HS-27A (cell line): Measurements from ENCODE around the gene PARD3B.

Experiments used
- DNase-seq: peaks from one replicate; pipeline ENCODE4 v3.0.0-alpha.2; 2012; ENCODE audit warnings: low read depth, missing footprints

The PARD3B gene

DNA sequence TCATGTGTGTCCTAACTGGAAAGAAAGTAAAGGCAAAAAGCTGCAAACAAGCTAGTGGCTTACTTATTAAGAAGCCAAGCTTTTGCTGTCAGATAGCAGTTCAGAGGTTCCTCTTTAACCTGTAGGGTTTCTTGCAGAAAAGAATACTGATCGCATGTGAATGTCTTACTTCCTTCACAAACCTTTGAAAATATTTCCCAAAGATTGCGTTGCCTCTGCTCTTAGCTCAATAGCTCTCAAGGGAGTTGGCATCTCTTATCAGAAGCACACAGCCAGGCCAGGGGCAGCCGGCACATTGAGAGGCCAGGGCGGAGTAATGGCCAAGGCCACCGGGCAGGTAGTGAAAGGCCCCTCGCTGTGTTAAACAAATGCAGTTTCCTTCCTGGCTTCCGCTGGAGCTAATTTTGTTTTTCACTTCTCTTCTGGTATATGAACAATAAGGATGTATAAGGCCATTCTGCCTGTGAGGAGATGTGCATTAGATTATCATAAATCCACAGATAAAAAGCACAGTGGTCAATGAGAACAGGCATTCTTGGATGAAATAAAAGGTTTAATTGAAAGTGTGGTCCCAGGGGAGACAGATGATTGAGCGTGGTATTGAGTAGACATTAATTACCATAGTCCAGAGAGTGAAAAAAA lies 594.7 kb downstream of the PARD3B start:
- DNase-seq: no peak

DNA sequence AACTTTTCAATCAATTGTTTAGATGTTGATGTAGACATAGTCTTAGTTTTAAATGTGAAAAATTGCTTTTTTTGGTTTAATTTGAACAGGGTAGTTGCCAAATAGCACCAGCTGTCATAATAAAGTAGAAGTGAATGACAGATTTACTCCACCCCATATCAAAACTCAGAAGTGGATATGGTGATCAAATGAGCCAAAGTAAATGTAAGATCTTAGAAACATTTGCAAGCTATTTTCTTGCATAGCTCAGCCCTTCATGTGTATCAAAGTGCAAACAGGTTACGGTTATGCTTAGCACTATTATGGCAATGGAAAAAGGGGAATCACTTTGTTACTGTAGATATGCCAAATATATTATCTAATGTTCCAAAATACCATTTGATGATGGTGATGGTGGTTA lies 596.1 kb downstream of the PARD3B start:
- DNase-seq: no peak

DNA sequence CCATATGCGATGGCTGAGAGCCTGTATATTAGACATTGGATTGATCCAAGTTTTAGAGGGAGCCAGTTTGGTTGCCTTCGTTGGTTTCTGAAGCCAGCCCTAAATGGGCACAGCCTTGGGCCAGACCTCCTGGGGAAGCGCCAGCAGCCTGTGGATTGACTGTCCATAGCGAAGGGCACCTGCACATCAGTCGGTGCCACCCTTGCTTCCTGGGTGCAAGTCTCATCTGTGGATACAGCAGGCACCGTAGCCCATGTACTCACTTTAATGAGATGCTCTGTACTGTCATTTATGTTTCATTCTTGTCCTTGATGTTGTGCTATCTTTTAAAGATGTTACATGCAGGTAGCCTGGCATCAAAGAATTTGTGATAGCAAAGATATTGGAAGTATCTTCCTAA lies 600.6 kb downstream of the PARD3B start:
- no peak for DNase-seq

DNA sequence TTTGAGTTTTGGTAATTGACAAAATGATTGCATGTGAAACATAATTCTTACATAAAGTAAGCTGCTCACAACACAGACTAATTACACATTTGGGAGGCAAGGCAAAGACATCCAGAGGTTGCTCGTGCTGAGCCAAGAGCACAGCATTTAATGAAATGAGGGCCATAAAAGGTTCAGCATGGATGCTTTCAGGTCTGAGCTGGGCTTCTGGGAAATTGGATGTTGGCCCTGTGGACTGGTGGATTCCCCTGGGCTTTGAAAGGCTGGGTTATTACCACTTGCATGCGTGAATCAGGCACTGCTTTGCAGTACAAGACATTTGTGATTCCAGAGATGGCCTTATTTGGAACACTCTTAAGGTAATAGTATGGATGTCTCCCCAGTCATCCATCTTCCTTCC lies 603.5 kb downstream of the PARD3B start:
- DNase-seq: no peak

DNA sequence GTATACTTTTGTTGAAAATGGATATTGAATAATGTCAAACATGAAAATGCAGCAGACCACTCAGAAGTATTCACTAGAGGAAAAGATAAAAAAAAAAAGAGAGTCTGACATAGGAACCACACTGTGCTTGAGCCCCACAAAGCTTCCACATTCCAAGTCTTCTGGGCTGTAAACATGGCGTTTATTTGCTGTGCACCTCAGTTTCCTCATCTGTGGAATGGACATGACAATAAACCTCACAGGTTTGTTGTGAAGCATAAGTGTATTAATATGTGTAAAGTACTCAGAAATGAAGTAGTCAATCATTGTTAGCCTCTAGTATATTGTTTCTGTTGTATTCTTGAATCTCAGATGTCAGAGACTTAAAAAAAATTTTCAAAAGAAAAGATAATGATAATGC lies 611.2 kb downstream of the PARD3B start:
- no peak for DNase-seq

DNA sequence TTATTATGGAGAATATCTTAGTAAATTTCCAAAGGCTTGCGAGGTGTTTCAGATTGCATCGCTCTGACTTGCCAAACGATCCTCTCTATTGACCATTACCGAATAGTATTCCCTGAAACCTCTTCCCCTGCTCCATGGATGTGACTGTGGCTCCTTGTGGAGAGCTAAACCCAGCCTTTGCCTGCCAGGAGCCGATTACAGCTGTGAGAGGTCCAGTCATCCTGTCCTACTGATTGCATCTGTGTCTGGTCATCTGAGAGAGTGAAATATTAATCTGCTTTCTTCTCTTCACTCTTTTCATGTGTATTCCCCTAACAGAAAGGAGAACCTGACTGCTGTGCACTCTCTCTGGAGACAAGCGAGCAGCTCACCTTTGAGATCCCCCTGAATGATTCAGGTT lies 613.1 kb downstream of the PARD3B start:
- DNase-seq: no peak

DNA sequence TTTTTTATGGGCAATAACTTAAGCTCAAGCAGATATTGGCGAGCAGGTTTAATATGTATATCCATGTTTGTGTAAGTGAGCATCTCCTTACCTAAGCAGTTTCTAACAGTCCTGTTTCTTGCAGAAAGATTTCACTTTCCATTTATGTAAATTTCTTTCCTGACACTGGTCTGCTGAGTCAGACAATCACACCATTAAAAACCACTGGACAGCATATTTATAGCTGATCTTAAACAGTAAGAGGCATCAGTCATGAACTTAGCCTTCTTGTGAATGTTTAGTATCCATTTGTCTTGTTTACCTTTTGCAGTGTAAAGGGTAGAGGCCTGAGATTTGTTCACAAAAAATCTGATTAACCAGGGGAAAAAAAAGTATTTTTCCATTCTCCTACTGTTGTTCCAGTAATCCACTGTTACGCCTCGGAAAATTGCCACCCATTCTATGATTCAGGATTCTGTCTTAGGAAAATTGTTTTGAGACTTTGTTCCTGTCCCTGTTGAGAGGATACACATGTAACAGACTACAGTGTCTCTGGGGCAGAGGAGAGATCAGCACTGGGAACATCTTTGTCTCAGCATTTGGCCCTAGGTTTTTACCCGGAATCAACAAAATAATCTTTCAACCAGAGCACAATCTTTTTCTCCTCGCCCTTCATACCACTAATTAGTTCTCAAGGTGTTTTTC lies 616.0 kb downstream of the PARD3B start:
- DNase-seq: no peak

DNA sequence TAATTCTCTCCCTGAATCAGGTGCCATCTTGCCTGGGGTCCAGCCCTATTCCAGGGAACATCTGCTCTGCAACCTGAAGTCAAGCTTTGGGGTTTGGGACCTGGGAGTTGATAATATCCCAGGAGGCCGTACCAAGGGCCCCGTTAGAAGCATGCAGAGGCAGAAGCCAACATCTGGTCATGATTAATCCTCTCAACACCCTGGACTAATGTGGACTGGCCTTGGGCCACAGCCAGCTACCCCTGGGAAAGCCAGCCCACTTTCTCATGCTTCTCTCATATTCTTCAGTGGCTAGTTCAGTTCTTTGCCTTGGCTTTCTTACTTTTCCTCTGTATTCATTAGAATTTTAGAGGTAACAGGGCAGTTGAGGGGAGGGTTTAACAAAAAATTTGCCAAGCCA lies 621.5 kb downstream of the PARD3B start:
- DNase-seq: no peak

DNA sequence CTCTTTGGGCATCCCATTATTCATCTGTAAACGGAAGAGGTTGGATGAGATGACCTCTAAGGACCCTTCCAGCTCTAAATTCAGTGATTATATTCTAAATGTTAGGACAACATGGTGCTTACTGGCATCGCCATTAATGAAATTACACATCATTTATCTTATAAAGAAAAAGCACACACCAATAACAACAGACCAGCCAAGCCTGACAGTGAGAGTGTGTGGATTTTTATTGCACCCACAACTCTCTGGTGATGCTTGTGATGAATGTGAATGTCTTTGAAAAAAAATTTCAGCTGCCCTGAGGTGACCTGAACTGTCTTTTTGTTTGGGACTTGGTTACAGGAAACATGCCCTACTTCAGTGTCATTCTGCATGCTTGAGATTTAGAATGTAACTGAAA lies 623.7 kb downstream of the PARD3B start:
- no peak for DNase-seq

DNA sequence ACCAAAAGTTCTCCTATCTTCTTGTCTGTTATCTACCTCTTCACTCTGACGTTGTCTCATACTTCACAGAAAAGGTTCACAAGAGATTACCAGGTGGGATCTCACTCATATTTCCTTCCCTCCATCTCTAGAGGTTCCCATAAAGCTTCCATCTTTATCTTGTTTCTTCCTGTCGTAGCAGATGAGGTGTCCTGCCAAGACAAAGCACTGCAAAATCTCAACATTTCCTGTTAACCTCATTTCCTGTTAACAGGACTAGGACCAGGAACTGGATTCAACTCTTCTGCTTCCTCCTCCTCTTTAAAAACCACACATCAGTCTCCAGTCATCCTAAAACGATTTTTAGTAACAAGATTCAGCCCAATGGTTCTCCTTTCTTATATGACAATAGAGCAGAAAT lies 624.2 kb downstream of the PARD3B start:
- no peak for DNase-seq

DNA sequence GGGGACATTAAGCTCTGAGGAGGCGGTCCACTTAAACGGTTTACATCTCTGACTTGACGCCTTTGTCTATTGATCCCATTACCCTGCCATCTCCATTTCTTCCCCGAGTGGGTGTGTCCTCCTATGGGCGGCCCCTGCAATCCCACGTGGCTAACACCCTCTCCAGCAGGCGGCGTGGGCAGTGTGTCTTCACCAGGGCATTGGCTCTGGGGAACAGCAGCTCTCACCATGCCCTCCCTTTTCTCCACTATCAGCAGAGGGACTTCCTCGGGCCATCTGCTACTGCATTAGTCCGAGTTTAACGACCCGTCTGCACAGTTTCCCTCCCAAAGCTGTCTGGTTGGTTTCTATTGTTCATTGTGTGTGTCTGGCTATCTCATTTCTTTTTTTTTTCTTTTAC lies 625.1 kb downstream of the PARD3B start:
- DNase-seq: no peak

DNA sequence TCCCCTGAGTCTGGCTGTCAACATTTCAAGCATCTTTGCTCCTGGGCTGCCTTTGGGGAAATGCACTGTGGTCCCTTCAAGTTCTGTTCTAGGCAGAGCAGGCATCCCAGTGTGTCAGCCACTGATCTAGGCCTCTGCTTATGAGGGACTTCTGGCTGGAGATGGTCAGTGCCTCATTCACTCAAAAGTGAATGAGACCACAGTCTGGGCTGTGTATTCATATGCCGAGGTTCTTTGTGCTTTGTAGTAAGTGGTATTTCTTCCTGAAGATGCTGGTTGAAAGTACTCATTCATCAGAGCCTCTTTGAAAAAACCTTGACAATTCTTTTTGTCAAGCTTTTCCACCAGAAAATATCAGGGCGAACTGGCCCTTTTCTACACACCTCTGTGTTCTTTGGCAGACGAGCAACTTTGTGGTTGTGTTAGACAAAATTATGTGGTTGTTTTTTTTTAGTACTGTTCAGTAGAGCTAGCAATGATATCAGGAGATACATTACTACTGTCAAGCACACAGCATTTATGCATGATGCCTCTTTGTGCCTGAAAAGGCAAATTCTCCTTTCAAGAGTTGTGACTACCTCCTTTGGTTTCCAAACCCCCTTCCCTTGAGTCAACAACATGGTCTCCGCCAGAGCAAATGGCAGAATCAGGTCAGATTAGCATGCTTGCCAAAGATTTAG lies 626.1 kb downstream of the PARD3B start:
- DNase-seq: no peak

DNA sequence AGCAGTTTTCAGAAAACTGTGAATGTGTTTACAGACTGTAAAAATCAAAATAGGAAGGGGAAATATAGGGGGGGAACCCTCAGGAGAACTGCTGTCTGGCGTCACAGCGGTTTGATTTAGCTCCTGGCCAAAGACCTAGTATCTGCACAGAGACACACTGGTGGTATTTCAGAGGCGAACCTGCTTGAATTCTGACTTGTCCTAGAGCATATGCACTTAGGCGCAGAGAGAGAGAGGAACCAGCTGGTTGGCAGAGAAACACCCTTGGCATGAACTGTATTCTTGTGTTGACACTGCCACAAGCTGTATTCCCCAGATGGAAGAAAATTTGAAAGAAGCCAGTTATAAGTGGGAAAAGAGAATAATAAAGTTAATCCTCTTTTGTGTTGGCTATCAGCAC lies 630.6 kb downstream of the PARD3B start:
- DNase-seq: no peak

DNA sequence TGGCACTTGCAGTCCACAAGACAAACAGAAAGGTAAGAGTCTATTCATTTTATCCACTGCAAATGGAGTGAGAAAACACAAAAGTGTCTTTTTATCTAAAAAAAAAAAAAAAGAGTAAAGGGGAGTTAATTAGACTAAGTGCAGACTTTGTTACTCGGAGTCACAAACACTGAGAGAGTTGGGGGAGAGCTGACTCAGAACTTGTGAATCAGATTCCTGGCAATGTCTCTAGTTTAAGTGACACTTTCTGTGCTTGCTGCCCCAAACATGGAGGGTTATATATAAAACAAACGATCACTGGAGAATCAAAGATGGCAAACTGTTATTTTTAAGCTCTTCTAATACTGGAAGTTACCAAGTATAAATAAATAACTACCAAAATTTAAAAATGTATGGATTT lies 631.3 kb downstream of the PARD3B start:
- no peak for DNase-seq

DNA sequence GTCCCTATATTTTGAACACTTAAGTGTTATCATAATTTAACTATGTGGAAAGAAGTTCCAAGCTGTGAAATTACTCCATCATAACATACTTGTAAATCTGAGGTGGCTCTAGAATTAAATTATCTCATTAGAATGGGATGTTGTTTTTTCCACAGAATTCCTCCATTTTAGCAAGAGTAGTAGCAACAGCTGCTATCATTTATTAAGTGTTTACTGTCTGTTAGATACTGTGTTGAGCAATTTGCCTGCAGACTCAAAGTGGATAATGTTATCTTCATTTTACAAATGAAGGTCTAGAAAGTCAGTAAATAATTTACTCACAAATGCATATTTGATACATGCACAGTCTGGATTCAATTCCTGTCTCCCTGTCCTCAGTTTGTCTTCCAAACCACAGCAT lies 632.3 kb downstream of the PARD3B start:
- DNase-seq: no peak

DNA sequence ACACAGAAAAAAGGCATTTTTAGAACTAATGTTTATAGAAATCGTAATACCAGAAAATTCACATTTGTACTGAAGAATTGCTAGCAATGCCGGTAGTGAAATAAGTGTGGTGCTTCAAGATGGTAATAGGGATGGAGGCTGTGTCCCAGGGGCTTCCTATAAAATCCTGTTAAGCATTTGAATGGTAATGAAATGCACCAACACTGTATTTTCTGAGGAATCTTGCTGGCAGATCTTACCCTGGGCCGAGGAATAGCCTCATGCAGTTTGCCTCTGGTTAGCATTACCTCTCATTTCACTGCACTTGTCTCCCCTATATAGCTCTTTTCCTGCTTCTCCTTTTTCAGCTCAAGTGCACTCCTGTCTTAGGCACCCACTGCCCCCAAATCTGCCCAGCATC lies 635.5 kb downstream of the PARD3B start:
- no peak for DNase-seq

DNA sequence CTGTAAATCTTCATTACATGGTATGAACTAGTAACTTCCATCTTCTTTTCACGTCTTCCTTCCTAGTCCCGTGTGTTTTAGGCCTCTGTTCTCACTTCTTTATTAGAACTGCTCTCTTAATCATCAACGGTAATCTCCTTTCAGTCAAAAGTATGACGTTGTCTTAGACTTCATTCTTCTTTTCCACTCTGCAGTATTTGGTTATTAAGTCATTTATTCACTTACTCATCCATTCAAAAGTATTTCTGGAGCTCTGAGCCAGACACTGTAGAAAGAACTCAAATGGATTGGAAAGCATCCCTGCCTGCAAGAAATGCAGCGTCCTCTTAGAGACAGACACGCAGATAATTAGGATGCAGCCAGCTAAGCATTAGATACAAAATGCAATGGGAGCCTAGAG lies 642.5 kb downstream of the PARD3B start:
- no peak for DNase-seq

DNA sequence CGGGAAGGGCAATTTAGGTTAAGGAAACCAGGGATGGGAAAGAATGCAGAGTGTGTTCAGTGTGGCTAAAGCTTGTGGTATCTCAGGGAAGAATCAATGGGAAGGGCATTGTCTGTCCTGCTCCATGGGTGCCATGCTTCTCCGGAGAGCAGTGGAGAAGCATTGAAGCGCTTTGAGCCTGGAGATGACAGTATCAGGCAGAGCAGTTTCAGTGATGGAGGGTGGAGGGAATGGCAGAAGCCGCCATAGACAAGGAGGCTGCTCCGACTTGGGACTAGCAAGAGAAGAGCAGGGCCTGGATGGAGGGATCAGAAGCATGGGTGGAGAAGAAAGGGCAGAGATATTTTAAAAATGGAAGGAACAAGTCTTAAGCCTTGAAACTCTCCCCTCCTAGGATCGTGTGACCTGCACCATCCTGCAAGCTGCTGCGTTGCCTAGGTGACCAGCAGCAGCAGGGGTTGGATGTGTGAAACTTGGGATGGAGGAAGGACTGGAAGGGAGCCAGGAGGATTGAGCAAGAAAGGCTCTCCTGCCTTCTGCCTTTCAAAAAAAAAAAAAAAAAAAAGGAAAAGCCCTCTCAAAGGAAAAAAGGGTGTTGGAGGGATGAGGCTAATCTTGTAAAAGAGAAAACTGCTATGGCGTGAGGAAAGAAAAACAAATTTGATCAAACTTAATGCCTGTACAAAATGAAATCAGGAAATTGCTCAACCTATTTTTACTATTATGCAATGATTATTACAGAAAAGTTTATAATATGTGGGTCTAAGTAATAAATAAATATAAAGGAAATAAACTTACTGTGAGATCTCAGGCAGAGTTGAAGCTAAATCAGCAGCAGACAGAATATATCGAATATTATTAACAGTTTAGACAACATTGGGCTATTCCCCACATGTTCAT lies 643.2 kb downstream of the PARD3B start:
- DNase-seq: no peak

DNA sequence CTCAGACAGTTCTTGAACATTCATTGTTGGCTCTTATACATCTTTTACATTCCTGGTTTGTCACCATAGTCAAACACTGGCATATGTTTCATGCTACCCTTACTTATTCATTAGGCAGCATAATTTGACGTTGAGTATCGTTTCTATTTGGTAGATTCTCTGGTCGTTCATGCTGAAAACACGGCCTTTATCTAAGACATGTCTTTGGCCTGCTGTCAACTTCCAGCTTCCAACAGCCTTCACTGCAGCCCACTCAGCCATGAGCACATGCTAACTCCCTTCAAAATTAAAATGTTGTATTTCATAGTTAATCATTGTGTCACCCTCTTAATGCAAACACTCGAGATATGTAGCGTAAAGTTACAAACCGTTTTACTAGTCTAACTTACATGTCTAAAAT lies 644.0 kb downstream of the PARD3B start:
- DNase-seq: no peak

DNA sequence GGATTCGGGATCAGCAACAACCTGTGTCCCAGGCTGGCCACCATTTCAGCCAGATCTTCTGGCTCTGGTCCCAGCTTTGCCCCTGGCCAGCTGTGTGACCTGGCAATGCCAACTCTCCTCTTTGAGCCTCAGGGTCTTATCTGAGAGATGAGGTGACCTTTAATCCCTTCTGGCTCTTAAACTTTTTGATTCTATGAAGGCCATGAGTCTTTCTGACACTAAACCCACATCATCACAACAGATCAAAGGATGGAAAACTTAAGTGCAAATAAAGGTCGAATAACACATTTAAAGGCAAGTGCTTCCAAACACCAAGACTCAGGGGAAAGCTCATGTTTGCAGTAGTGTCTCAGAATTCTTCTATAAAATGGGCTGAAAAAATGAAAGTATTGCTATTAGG lies 645.3 kb downstream of the PARD3B start:
- no peak for DNase-seq

DNA sequence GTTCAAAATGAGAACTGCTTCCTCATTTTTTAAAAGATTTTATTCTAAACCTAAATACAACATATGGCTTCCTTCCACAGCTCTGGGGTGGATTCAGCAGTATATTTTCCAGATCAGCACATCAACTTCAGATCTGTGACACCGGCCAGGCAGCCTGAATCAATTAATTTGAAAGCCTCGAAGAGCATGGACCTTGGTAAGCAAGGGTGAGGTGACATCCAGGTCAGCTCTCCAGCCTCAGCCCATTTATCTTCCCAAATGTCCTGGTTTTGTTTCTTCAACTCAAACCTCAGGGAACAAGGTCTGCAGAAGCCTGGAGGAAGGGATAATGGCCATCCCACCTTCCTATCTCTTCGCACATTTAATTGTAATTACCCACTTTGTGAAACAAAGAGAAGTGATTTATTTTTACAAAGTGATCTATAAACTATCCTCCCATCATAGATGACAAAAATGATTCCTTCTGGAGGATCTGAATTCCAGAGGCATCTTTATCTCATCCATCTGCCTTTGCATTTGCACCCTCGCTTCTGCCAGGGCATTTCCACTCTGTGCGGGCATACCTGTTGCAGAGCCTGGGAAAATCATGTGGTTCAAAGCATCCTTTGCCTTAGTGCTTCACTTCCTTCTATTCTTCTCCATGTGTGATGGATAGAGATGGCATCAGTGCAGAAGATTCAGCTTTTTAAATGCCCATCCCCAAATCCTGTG lies 648.0 kb downstream of the PARD3B start:
- DNase-seq: no peak

DNA sequence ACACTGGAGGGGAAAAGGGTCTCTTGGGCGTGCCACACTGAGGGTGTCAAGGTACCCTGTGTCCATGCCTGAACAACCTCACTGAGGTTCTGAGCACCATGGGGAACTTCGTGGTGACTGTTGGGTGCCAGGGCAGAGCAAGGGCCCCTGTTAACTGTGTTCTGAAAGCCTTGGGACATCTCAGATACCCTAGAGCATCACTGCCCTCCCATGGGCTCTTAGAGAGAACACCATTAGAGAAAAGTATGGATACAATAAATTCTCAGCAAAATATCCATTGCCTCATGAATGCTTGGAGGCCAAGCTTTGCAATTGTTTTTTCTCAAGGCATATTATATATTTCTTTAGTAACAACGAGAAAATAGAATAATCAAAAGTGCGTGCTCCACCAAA lies 648.6 kb downstream of the PARD3B start:
- no peak for DNase-seq
